Adrenal gland (tissue), 12 donors: ENCODE results near the gene ADCY1. TPM values are rescaled to one million over a fixed set of nuclear protein-coding genes. Genes with fewer than 3 reads are reported as not detected.

Experiments
- DNase-seq, 7 donors: peaks; one replicate each; pipeline ENCODE4 v3.0.0-alpha.2; 2019 to 2020
- H3K27ac ChIP-seq, 5 donors: fragments of 200-600 bp; sonication (generic) in 4 of 5; 1 replicate in 3 of 5; 2 replicates in 2 of 5; pipeline versions ENCODE4 v1.5.1 to v1.8.0; 2016 to 2020; ENCODE audit warnings: mild to moderate bottlenecking in 1 of 5
- H3K27me3 ChIP-seq: fragments of 200-600 bp; 2 replicates; pipeline ENCODE4 v1.8.0; 2021
- H3K36me3 ChIP-seq, 2 donors: fragments of 200-600 bp; replicated peaks in 1 of 2; 1 replicate in 1 of 2; 2 replicates in 1 of 2; pipeline versions ENCODE4 v1.5.1 to v1.8.0; 2018 to 2022
- H3K4me1 ChIP-seq, 2 donors: fragments of 200-600 bp; replicated peaks in 1 of 2; 1 replicate in 1 of 2; 2 replicates in 1 of 2; pipeline versions ENCODE4 v1.5.1 to v1.8.0; 2018 to 2021
- H3K4me3 ChIP-seq, 4 donors: fragments of 200-600 bp; sonication (generic) in 3 of 4; one replicate each; pipeline ENCODE4 v1.5.1; 2016 to 2018
- H3K9me3 ChIP-seq, 3 donors: fragments of 200-600 bp; sonication (generic) in 1 of 3; replicated peaks in 1 of 3; 1 replicate in 2 of 3; 2 replicates in 1 of 3; pipeline versions ENCODE4 v1.5.1 to v1.8.0; 2016 to 2021
- POLR2A ChIP-seq, 2 donors: fragments of 450-650 bp; IDR thresholded peaks; one replicate each; pipeline ENCODE4 v1.6.1; 2017; ENCODE audit warnings: antibody characterized with exemption in 2 of 2, mild to moderate bottlenecking in 2 of 2, moderate library complexity in 1 of 2
- WGBS, 4 donors: extraction: QIAGEN DNeasy Blood & Tissue Kit in 2 of 4; methylation state at CpG; one replicate each; pipeline versions ENCODE4 v1.1.5 to v1.1.7; 2013 to 2017; 5-methylcytosine and 5-hydroxymethylcytosine counted together
- intact Hi-C, 2 donors: fragments of 100-400 bp; cut with DNase I; formaldehyde crosslinking; loops; one replicate each; pipeline versions ENCODE4 v1.14.1 to v1.15.0; 2022 to 2023
- polyA plus RNA-seq, 3 donors: library from polyadenylated mRNA; stranded (reverse); fragments of 200-250 nt in 2 of 3; fragments of 350-450 nt in 1 of 3; fragmentation: Illumina TruSeq in 1 of 3; extraction: RNeasy Lipid Tissue Mini Kit (QIAGEN cat#74804) in 1 of 3; gene quantifications; one replicate each; pipeline ENCODE4 v1.2.3, GENCODE V29; 2013 to 2014
- total RNA-seq, 9 donors: library from RNA; depleted of rRNA in 4 of 9; stranded (reverse); fragments of >200 nt in 4 of 9; fragments of 120-200 nt in 1 of 9; fragmentation: NEBNext Ultra II Directional in 1 of 9; extraction: Animal tissue kit (Norgen Biotek cat#: 25700) in 1 of 9; gene quantifications; one replicate each; pipeline versions ENCODE4 v1.1.0 to v1.2.4, GENCODE V29; 2013 to 2023
- TF ChIP-seq, protein P1 (sequence below), 6 experiments: fragments of 450-650 bp in 4 of 6; fragments of 200-600 bp in 2 of 6; sonication (generic) in 1 of 6; IDR thresholded peaks; 1 replicate in 5 of 6; 2 replicates in 1 of 6; pipeline versions ENCODE4 v1.5.1 to v1.8.0; 2016 to 2021; ENCODE audit warnings: antibody characterized with exemption in 6 of 6, mild to moderate bottlenecking in 2 of 6, moderate library complexity in 1 of 6
- donor health status: healthy with polysubstance abuse.
- donor health status: Bipolar disorder and iron deficiency.
- donor health status: DM: yes; HTN: yes; CAD: no.
- donor health status: DM: no; HTN: no; CAD: no.
- donor health status: DM: no; HTN: no; CAD: no.
- donor health status: DM: yes; HTN: yes; CAD: no.

The ADCY1 gene
- total and polyA plus RNA-seq, 12 donors: 0.88 to 9.5 (median 4.2) TPM

DNA sequence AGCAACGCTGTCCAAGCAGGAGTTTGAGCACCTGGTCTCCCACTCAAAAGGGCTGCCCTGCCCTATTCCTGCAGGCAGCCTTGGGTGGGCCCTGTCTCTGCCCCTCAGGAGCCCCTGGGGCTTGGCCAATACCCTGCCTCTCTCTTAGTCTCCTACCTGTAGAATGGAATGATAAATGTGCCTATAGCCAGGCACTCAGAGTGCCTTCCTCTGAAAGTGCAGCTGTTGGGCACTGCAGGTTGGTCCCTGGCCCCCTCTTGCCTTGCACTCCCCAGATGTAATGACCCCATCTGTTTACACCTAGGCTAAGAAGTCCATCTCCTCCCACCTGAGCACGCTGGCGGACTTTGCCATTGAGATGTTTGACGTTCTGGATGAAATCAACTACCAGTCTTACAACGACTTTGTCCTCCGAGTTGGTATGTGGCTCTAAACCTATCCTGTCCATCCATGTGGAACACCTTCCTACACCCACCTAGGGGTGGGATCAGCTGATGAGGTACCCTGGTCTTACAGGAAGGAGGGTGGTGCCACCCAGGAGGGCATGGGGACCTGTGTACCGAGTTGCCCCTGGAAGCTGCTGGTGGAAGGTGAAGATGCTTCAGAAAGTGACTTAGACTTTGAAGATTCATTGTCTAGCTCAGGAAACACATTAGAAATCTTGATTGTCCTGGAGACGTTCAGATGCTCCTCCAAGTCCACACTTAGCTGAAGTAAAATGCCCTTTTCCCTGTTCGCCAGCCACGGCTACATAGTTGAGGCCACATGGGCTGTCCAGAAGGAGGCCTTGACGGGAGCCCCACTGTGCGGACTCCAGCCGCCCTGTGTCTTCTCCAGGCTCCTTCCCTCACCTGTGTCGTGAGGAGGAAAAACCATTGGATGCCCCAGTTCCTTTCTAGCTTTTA is 134.1 kb downstream of the ADCY1 start:
- Histone ChIP-seq H3K27me3 (no peaks in the 10 kb centered on the region), H3K4me1 (no peaks in the 10 kb centered on the region), H3K36me3 (peaks cover 0 to 4% of the 10 kb centered on the region in 2 donors), H3K9me3 (no peaks in the 10 kb centered on the region), H3K4me3 (no peak overlapping the region), H3K27ac (no peak overlapping the region)
- DNase-seq: peak in 1 of 7 donors; percentile 36
- 88 to 94% (median 90%) methylated on average over 14 of the region's 14 CpGs for WGBS, 4 donors
- intact Hi-C loops: no loop called here
- TF ChIP-seq POLR2A (IDR thresholded peaks at IDR 0.05): no peak
- TF ChIP-seq, protein P1, sequence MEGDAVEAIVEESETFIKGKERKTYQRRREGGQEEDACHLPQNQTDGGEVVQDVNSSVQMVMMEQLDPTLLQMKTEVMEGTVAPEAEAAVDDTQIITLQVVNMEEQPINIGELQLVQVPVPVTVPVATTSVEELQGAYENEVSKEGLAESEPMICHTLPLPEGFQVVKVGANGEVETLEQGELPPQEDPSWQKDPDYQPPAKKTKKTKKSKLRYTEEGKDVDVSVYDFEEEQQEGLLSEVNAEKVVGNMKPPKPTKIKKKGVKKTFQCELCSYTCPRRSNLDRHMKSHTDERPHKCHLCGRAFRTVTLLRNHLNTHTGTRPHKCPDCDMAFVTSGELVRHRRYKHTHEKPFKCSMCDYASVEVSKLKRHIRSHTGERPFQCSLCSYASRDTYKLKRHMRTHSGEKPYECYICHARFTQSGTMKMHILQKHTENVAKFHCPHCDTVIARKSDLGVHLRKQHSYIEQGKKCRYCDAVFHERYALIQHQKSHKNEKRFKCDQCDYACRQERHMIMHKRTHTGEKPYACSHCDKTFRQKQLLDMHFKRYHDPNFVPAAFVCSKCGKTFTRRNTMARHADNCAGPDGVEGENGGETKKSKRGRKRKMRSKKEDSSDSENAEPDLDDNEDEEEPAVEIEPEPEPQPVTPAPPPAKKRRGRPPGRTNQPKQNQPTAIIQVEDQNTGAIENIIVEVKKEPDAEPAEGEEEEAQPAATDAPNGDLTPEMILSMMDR (IDR thresholded peaks at IDR 0.05): no peak

DNA sequence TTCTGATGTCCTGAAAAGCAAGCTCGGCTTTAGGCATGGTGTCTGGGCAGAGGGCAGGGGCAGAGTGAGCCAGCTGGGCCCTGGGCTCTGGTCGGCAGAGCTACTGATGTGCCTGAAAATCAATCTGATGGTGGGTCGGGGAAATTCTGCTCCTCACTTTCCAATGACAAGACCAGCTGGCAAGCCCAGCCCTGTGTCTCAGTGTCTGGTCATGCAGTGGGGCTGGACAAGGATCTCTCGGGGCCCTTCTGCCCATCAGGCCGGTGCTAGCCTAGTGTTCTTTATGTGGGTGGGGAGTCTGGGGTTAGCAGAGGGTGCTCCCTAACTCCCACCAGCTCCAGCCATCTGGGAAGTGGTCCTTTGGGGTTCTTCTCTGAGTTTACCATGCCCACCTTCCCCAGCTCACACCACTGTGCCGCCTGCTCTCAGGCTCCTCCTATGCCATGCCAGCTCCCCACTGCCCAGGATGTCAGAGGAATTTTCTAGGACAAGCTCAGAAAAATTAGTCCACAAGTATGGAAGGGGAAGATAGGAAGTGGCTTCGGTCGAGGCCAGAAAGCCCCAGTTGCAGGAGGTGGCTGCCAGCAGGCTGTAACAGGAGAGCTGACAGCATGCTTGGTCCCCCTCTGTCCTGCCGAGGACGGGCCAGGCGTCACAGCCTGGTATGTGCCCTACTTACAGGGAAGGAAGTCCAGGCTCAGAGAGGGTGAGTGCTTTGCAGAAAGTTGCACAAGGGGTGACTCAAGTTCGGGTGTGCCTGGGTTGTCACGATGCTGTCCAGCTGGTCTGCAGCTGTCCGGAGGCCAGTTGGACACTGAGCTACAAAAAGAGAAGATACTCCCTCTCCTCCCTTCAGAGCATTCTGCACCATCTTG is 135.2 kb downstream of the ADCY1 start:
- Histone ChIP-seq H3K4me1 (no peaks in the 10 kb centered on the region), H3K36me3 (peaks cover 0 to 4% of the 10 kb centered on the region in 2 donors), H3K27me3 (no peaks in the 10 kb centered on the region), H3K27ac (peak overlapping the region in 3 of 5 donors; percentile 38 to 82 (median 45)), H3K9me3 (no peaks in the 10 kb centered on the region), H3K4me3 (no peak overlapping the region)
- TF ChIP-seq, protein P1 (IDR thresholded peaks at IDR 0.05): no peak
- TF ChIP-seq POLR2A (IDR thresholded peaks at IDR 0.05): no peak
- 81 to 87% (median 85%) methylated on average over 11 to 14 of the region's 14 CpGs for WGBS, 4 donors
- peak in 5 of 7 donors; percentile 35 to 71 (median 40) for DNase-seq
- intact Hi-C loops: no loop called here

GRCh38 chr7:45710271-45711160 is 136.3 kb downstream of the ADCY1 start:
- TF ChIP-seq, protein P1 (IDR thresholded peaks at IDR 0.05): no peak
- no peak for TF ChIP-seq POLR2A (IDR thresholded peaks at IDR 0.05)
- 87 to 95% (median 93%) methylated on average over 9 to 13 of the region's 13 CpGs for WGBS, 4 donors
- H3K4me3 ChIP-seq: no peak overlapping the region
- no peaks in the 10 kb centered on the region for H3K9me3 ChIP-seq
- no peaks in the 10 kb centered on the region for H3K4me1 ChIP-seq
- DNase-seq: peak in 1 of 7 donors; percentile 35
- no peaks in the 10 kb centered on the region for H3K27me3 ChIP-seq
- H3K36me3 ChIP-seq: peaks cover 0 to 4% of the 10 kb centered on the region in 2 donors
- peak overlapping the region in 1 of 5 donors; percentile 42 for H3K27ac ChIP-seq
- intact Hi-C loops: no loop called here
